Peyer's patch (tissue), 4 donors: Measurements from ENCODE around the gene PKP4. TPM values are rescaled to one million over a fixed set of nuclear protein-coding genes. Genes with fewer than 3 reads are reported as not detected.

Experiments
- DNase-seq, 3 donors: peaks; one replicate each; pipeline ENCODE4 v3.0.0-alpha.2; 2017 to 2019
- H3K27ac ChIP-seq, 4 donors: fragments of 200-600 bp; sonication (generic); one replicate each; pipeline ENCODE4 v1.5.1; 2016 to 2019
- H3K27me3 ChIP-seq, 2 donors: fragments of 200-600 bp; sonication (generic); one replicate each; pipeline ENCODE4 v1.5.1; 2019
- H3K36me3 ChIP-seq, 3 donors: fragments of 200-600 bp; sonication (generic); one replicate each; pipeline ENCODE4 v1.5.1; 2016 to 2019
- H3K4me1 ChIP-seq, 4 donors: fragments of 200-600 bp; sonication (generic); one replicate each; pipeline ENCODE4 v1.5.1; 2016 to 2019
- H3K4me3 ChIP-seq, 4 donors: fragments of 200-600 bp; sonication (generic); 1 replicate in 3 of 4; 2 replicates in 1 of 4; pipeline ENCODE4 v1.5.1; 2016 to 2019; ENCODE audit warnings: mild to moderate bottlenecking in 1 of 4
- H3K9me3 ChIP-seq, 4 donors: fragments of 200-600 bp; sonication (generic); one replicate each; pipeline ENCODE4 v1.5.1; 2016 to 2019; ENCODE audit warnings: mild to moderate bottlenecking in 1 of 4
- CTCF ChIP-seq, 6 experiments: fragments of 450-650 bp in 4 of 6; fragments of 200-600 bp in 2 of 6; sonication (generic) in 1 of 6; IDR thresholded peaks; one replicate each; pipeline ENCODE4 v1.5.1; 2017 to 2019; ENCODE audit warnings: antibody characterized with exemption in 6 of 6, mild to moderate bottlenecking in 3 of 6, moderate library complexity in 1 of 6
- POLR2A ChIP-seq, 2 donors: fragments of 450-650 bp; IDR thresholded peaks; one replicate each; pipeline ENCODE4 v1.5.1; 2017; ENCODE audit warnings: antibody characterized with exemption in 2 of 2, mild to moderate bottlenecking in 2 of 2, moderate library complexity in 2 of 2
- total RNA-seq, 4 donors: library from RNA; depleted of rRNA; stranded (reverse); fragments of >200 nt; gene quantifications; one replicate each; pipeline ENCODE4 v1.1.0, GENCODE V29; 2016

The PKP4 gene
- total RNA-seq, 4 donors from 2014 or later: 67.8 to 168 (median 117) TPM

GRCh38 chr2:158570869-158571268 is 114.1 kb downstream of the PKP4 start:
- DNase-seq: no peak
- no peaks in the 10 kb centered on the region for H3K27me3 ChIP-seq
- H3K36me3 ChIP-seq: no peaks in the 10 kb centered on the region
- no peak overlapping the region for H3K27ac ChIP-seq
- no peaks in the 10 kb centered on the region for H3K9me3 ChIP-seq
- no peak overlapping the region for H3K4me3 ChIP-seq
- no peaks in the 10 kb centered on the region for H3K4me1 ChIP-seq
- TF ChIP-seq CTCF (IDR thresholded peaks at IDR 0.05) (no peak), POLR2A (IDR thresholded peaks at IDR 0.05) (no peak)

GRCh38 chr2:158573739-158574138 is 117.0 kb downstream of the PKP4 start:
- H3K27me3 ChIP-seq: no peaks in the 10 kb centered on the region
- TF ChIP-seq POLR2A (IDR thresholded peaks at IDR 0.05) (no peak), CTCF (IDR thresholded peaks at IDR 0.05) (no peak)
- no peaks in the 10 kb centered on the region for H3K4me1 ChIP-seq
- H3K4me3 ChIP-seq: no peak overlapping the region
- H3K9me3 ChIP-seq: no peaks in the 10 kb centered on the region
- H3K27ac ChIP-seq: no peak overlapping the region
- no peaks in the 10 kb centered on the region for H3K36me3 ChIP-seq
- no peak for DNase-seq

GRCh38 chr2:158575051-158575635 is 118.4 kb downstream of the PKP4 start:
- Histone ChIP-seq H3K27ac (no peak overlapping the region), H3K27me3 (no peaks in the 10 kb centered on the region), H3K36me3 (no peaks in the 10 kb centered on the region), H3K4me1 (no peaks in the 10 kb centered on the region), H3K4me3 (no peak overlapping the region), H3K9me3 (no peaks in the 10 kb centered on the region)
- DNase-seq: no peak
- TF ChIP-seq CTCF (IDR thresholded peaks at IDR 0.05) (no peak), POLR2A (IDR thresholded peaks at IDR 0.05) (no peak)

GRCh38 chr2:158577141-158577540 is 120.4 kb downstream of the PKP4 start:
- H3K9me3 ChIP-seq: no peaks in the 10 kb centered on the region
- TF ChIP-seq POLR2A (IDR thresholded peaks at IDR 0.05): no peak
- no peak for TF ChIP-seq CTCF (IDR thresholded peaks at IDR 0.05)

GRCh38 chr2:158578703-158579330 is 122.1 kb downstream of the PKP4 start:
- Histone ChIP-seq H3K9me3 (no peaks in the 10 kb centered on the region), H3K4me3 (no peak overlapping the region), H3K27ac (no peak overlapping the region), H3K27me3 (no peaks in the 10 kb centered on the region), H3K4me1 (no peaks in the 10 kb centered on the region), H3K36me3 (no peaks in the 10 kb centered on the region)
- TF ChIP-seq CTCF (IDR thresholded peaks at IDR 0.05) (no peak), POLR2A (IDR thresholded peaks at IDR 0.05) (no peak)
- DNase-seq: no peak

More at GRCh38 chr2:158577141-158577540, 120.4 kb downstream of the PKP4 start:
- Histone ChIP-seq H3K27me3 (no peaks in the 10 kb centered on the region), H3K36me3 (no peaks in the 10 kb centered on the region), H3K27ac (no peak overlapping the region), H3K4me1 (no peaks in the 10 kb centered on the region), H3K4me3 (no peak overlapping the region)
- DNase-seq: no peak
